Trophoblast cell (in vitro differentiated cells and primary cell): Measurements from ENCODE around the gene HIBCH.
"Not testable (repeated sequence)": the region's sequence is repeated elsewhere in the genome, so short reads cannot be mapped to it uniquely, and the experiment has no call there.

ENCODE experiments used
- DNase-seq, 2 donors: peaks; one replicate each; pipeline ENCODE4 v3.0.0-alpha.2; 2016
- H2AFZ ChIP-seq: 2 replicates; pipeline ENCODE4 v1.6.1; 2013; ENCODE audit warnings: low read length, moderate library complexity, mild to moderate bottlenecking; ENCODE audit not compliant: insufficient read depth, poor library complexity
- H2AK5ac ChIP-seq: 2 replicates; pipeline ENCODE4 v1.6.1; 2013; ENCODE audit warnings: mild to moderate bottlenecking, low read length
- H2BK120ac ChIP-seq: 2 replicates; pipeline ENCODE4 v1.6.1; 2013; ENCODE audit warnings: low read length, mild to moderate bottlenecking, moderate library complexity; ENCODE audit not compliant: insufficient read depth, poor library complexity
- H2BK12ac ChIP-seq: 2 replicates; pipeline ENCODE4 v1.6.1; 2013; ENCODE audit warnings: mild to moderate bottlenecking, low read length, moderate library complexity
- H2BK5ac ChIP-seq: 2 replicates; pipeline ENCODE4 v1.6.1; 2013; ENCODE audit warnings: low read length, low read depth, moderate library complexity, mild to moderate bottlenecking; ENCODE audit not compliant: poor library complexity
- H3K14ac ChIP-seq: 2 replicates; pipeline ENCODE4 v1.6.1; 2013; ENCODE audit warnings: mild to moderate bottlenecking, low read length
- H3K18ac ChIP-seq: 2 replicates; pipeline ENCODE4 v1.6.1; 2013; ENCODE audit warnings: mild to moderate bottlenecking, low read length
- H3K23ac ChIP-seq: 2 replicates; pipeline ENCODE4 v1.6.1; 2013; ENCODE audit warnings: low read length
- H3K27ac ChIP-seq: 2 replicates; pipeline ENCODE4 v1.5.1; 2013; ENCODE audit warnings: low read depth, mild to moderate bottlenecking, inconsistent platforms, low read length, moderate library complexity
- H3K27me3 ChIP-seq: 2 replicates; pipeline ENCODE4 v1.6.1; 2013; ENCODE audit warnings: inconsistent platforms, mild to moderate bottlenecking, low read length, moderate library complexity; ENCODE audit not compliant: insufficient read depth
- H3K36me3 ChIP-seq, 2 experiments: 1 replicate in 1 of 2; 2 replicates in 1 of 2; pipeline ENCODE4 v1.6.1; 2013; ENCODE audit warnings: low read length in 2 of 2, mild to moderate bottlenecking in 2 of 2, moderate library complexity in 1 of 2; ENCODE audit not compliant: insufficient read depth in 2 of 2, control insufficient read depth in 1 of 2
- H3K4ac ChIP-seq: 2 replicates; pipeline ENCODE4 v1.6.1; 2013; ENCODE audit warnings: low read depth, mild to moderate bottlenecking, low read length, moderate library complexity
- H3K4me1 ChIP-seq, 2 experiments: 1 replicate in 1 of 2; 2 replicates in 1 of 2; pipeline ENCODE4 v1.6.1; 2013; ENCODE audit warnings: low read length in 2 of 2, mild to moderate bottlenecking in 2 of 2, moderate library complexity in 1 of 2; ENCODE audit not compliant: insufficient read depth in 2 of 2, control insufficient read depth in 1 of 2
- H3K4me2 ChIP-seq: 2 replicates; pipeline ENCODE4 v1.6.1; 2013; ENCODE audit warnings: inconsistent platforms, mild to moderate bottlenecking, low read length, moderate library complexity
- H3K4me3 ChIP-seq: 2 replicates; pipeline ENCODE4 v1.5.1; 2013; ENCODE audit warnings: mild to moderate bottlenecking, low read depth, low read length, inconsistent platforms
- H3K79me1 ChIP-seq: one replicate; pipeline ENCODE4 v1.6.1; 2013; ENCODE audit warnings: low read length
- H3K79me2 ChIP-seq: 2 replicates; pipeline ENCODE4 v1.6.1; 2013; ENCODE audit warnings: low read length, mild to moderate bottlenecking; ENCODE audit not compliant: control insufficient read depth, insufficient read depth, poor library complexity
- H3K9ac ChIP-seq: 2 replicates; pipeline ENCODE4 v1.6.1; 2013; ENCODE audit warnings: mild to moderate bottlenecking, low read length
- H3K9me3 ChIP-seq: 2 replicates; pipeline ENCODE4 v1.6.1; 2013; ENCODE audit warnings: low read depth, mild to moderate bottlenecking, control low read depth, inconsistent platforms, low read length; ENCODE audit not compliant: insufficient read depth
- H4K12ac ChIP-seq: 2 replicates; pipeline ENCODE4 v1.6.1; 2013; ENCODE audit warnings: low read depth, mild to moderate bottlenecking, low read length, moderate library complexity
- H4K8ac ChIP-seq: 2 replicates; pipeline ENCODE4 v1.6.1; 2013; ENCODE audit warnings: low read depth, mild to moderate bottlenecking, low read length, moderate library complexity
- H4K91ac ChIP-seq: one replicate; pipeline ENCODE4 v1.6.1; 2013; ENCODE audit warnings: low read depth, mild to moderate bottlenecking, low read length, moderate library complexity
- WGBS: extraction: QIAGEN DNeasy Blood & Tissue Kit; methylation state at CpG from one replicate; pipeline ENCODE4 v1.1.7; 2013; ENCODE audit warnings: missing lambda C conversion rate; ENCODE audit not compliant: insufficient read length, insufficient coverage; ENCODE audit errors: extremely low coverage; 5-methylcytosine and 5-hydroxymethylcytosine counted together

Gene HIBCH

DNA sequence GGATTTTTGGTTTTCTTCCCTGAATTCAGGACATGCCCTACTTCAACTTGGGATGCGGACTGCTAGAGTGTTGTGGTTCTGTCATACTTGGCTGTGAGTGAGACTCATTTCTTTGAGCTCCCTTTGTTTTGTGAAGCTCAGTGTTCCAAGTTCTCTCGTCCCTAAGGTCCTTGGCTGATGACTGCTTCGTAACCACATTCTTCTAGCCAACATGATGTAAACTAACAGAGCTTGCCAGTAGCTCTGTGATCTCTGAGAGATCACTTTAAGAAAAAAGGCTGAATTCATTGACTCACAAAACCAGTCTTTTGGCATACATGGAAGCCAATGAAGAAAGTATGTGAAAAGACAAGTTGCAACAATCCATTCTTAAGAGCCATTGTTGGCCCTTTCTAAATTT is 160.2 kb downstream of the HIBCH start:
- Histone ChIP-seq H3K9ac (no peak overlapping the region), H3K23ac (no peak overlapping the region), H3K4me3 (no peak overlapping the region), H3K4ac (no peak overlapping the region), H3K27ac (no peak overlapping the region), H4K91ac (no peak overlapping the region), H2BK120ac (no peak overlapping the region), H3K79me2 (no peaks in the 10 kb centered on the region), H2BK5ac (no peak overlapping the region), H3K4me2 (no peak overlapping the region), H3K4me1 (no peaks in the 10 kb centered on the region), H2AFZ (no peak overlapping the region), H4K8ac (no peak overlapping the region), H3K14ac (no peak overlapping the region), H3K18ac (no peak overlapping the region), H2AK5ac (no peak overlapping the region), H2BK12ac (no peak overlapping the region), H3K79me1 (no peaks in the 10 kb centered on the region), H3K9me3 (no peaks in the 10 kb centered on the region), H3K27me3 (no peaks in the 10 kb centered on the region), H4K12ac (no peak overlapping the region), H3K36me3 (no peaks in the 10 kb centered on the region)
- peak; percentile 11 to 78 for DNase-seq
- no CpG with 5 or more reads among the region's 3 CpGs for WGBS

DNA sequence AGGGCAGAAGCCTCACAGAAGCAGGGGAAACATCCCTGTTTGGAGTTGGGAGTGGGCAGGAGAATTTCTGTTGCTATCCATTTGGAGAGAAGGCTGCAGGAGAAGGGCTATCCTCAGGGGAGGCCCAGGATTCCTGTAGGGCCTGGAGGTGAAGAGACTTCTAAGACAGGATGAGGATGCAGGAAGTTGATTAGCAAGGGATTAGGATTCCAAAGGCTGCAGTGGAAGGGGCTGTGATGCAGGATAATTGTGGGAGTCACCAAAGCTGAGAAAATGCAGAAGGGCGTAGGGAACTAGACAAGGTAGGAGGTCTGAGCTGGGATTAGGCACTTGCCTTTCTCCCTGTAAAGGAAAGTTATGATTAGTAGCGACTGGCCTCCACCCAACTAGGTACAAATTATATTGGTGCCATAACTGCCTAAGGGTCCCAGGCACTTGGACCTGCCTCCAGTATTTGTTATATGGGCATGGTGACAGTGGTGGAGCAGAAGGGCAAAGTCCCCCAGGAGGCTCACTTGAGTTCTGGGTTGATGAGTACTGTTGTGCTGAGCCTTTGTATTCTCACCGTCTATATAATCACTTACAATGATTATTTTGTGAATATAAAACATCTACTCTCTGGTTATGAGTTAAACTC is 160.7 kb downstream of the HIBCH start:
- no peak for DNase-seq
- no peaks in the 10 kb centered on the region for H3K36me3 ChIP-seq
- no peaks in the 10 kb centered on the region for H3K9me3 ChIP-seq
- no peaks in the 10 kb centered on the region for H3K79me1 ChIP-seq
- no peaks in the 10 kb centered on the region for H3K79me2 ChIP-seq
- no CpG with 5 or more reads among the region's 3 CpGs for WGBS
- H3K14ac ChIP-seq: no peak overlapping the region
- no peaks in the 10 kb centered on the region for H3K27me3 ChIP-seq
- no peak overlapping the region for H4K8ac ChIP-seq
- H2BK5ac ChIP-seq: no peak overlapping the region
- H2BK120ac ChIP-seq: no peak overlapping the region
- H3K23ac ChIP-seq: no peak overlapping the region
- no peak overlapping the region for H4K12ac ChIP-seq
- no peak overlapping the region for H3K4ac ChIP-seq
- no peak overlapping the region for H4K91ac ChIP-seq
- no peaks in the 10 kb centered on the region for H3K4me1 ChIP-seq
- H2AK5ac ChIP-seq: no peak overlapping the region
- no peak overlapping the region for H2BK12ac ChIP-seq
- no peak overlapping the region for H3K27ac ChIP-seq
- no peak overlapping the region for H3K9ac ChIP-seq
- no peak overlapping the region for H3K18ac ChIP-seq
- no peak overlapping the region for H2AFZ ChIP-seq
- no peak overlapping the region for H3K4me3 ChIP-seq
- no peak overlapping the region for H3K4me2 ChIP-seq

DNA sequence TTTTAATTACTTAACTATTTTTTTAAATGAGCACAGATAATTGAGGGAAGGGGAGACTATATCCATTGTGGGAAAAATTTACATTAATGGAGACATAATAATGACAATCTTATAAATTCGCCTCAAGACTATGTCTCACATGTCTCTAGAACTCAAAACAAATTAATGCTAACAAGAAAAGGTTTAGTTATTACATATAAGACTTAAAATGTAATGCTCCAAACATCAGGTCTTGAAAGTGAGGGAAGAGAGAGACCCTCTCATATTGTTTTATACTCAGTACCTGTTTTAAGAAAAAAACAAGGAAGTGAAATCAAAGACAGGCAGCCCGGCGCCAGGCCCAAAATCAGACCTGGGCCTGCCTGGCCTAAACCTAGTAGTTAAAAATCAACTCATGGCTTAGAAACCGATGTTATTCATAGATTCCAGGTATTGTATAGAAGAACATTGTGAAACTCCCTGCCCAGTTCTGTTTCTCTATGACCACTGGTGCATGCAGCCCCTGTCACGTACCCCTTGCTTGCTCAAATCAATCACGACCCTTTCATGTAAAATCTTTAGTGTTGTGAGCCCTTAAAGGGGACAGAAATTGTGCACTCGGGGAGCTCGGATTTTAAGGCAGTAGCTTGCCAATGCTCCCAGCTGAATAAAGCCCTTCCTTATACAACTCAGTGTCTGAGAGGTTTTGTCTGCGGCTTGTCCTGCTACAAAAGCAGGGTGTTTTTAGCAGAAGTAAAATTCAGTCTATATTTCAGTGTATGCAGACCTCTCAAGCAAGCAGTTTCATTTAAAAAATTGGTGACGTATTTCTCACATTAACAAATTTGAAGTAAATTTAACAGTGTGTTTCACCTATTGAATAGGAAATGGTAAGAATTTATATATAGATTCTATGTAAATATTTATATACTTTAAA is 161.8 kb downstream of the HIBCH start:
- no CpG with 5 or more reads among the region's 10 CpGs for WGBS
- not testable (repeated sequence) for H3K9me3 ChIP-seq

DNA sequence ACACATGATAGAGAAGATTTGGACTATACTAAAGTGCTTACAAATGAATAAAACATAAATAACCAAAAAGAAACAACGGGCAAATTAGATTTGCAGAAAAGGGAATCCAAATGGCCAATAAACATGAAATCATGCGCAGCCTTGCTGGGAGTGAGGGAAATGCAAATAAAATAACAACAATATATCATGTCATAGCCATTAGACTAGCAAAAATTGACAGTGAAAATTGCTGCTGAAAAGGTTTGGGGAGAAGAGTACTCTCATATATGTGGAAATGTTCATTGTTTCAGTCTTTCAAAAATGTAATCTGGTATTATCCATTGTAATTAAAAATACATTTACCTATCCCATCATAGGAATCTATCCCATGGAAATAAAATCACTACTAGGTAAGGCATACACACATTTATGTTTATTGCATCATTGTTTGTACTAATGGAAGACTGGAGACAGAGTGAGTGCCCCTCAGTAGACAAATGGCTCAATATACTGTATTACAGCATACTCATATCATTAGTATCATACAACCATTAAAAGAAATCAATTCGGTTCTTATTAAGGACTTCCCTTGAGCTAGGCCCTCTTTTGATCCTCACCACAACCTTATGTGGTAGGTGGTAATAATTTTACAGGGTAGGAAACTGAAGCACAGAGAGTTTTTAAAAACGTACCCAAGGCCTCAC is 163.0 kb downstream of the HIBCH start:
- no peaks in the 10 kb centered on the region for H3K9me3 ChIP-seq
- no peak overlapping the region for H3K4me3 ChIP-seq
- H3K27me3 ChIP-seq: no peaks in the 10 kb centered on the region
- no peaks in the 10 kb centered on the region for H3K36me3 ChIP-seq
- H3K4me1 ChIP-seq: no peaks in the 10 kb centered on the region
- H4K8ac ChIP-seq: no peak overlapping the region
- H3K79me2 ChIP-seq: no peaks in the 10 kb centered on the region
- no peak overlapping the region for H2AFZ ChIP-seq
- WGBS: no CpG with 5 or more reads among the region's 4 CpGs
- H2AK5ac ChIP-seq: no peak overlapping the region
- no peak overlapping the region for H2BK5ac ChIP-seq
- no peak overlapping the region for H4K12ac ChIP-seq
- no peak for DNase-seq
- no peak overlapping the region for H3K18ac ChIP-seq
- no peak overlapping the region for H3K4me2 ChIP-seq
- H4K91ac ChIP-seq: no peak overlapping the region
- H3K27ac ChIP-seq: no peak overlapping the region
- H2BK120ac ChIP-seq: no peak overlapping the region
- no peaks in the 10 kb centered on the region for H3K79me1 ChIP-seq
- H3K9ac ChIP-seq: no peak overlapping the region
- no peak overlapping the region for H3K23ac ChIP-seq
- no peak overlapping the region for H2BK12ac ChIP-seq
- no peak overlapping the region for H3K14ac ChIP-seq
- no peak overlapping the region for H3K4ac ChIP-seq

More for the DNA sequence above, 161.8 kb downstream of the HIBCH start:
- not testable (repeated sequence) for H3K4ac ChIP-seq, H3K18ac ChIP-seq, H2AFZ ChIP-seq, H4K8ac ChIP-seq, H3K4me2 ChIP-seq, H3K23ac ChIP-seq, H3K79me2 ChIP-seq, H2BK120ac ChIP-seq, H3K27me3 ChIP-seq, H3K79me1 ChIP-seq, DNase-seq, H4K91ac ChIP-seq, H2BK12ac ChIP-seq, H3K9ac ChIP-seq, H3K14ac ChIP-seq, H4K12ac ChIP-seq, H2AK5ac ChIP-seq, H2BK5ac ChIP-seq, H3K36me3 ChIP-seq, H3K27ac ChIP-seq, H3K4me3 ChIP-seq, H3K4me1 ChIP-seq
